Fibroblast of skin of back (primary cell): ENCODE results near the gene PHOSPHO2.

Source experiments
- DNase-seq: peaks from one replicate; pipeline ENCODE4 v3.0.0-alpha.2; 2013

The PHOSPHO2 gene

GRCh38 chr2:169716938-169717690 is 22.8 kb downstream of the PHOSPHO2 start:
- DNase-seq: no peak

GRCh38 chr2:169717691-169718063 is 23.4 kb downstream of the PHOSPHO2 start:
- no peak for DNase-seq

- DNase-seq: no peak
Measured at GRCh38 chr2:169718930-169719504, 24.7 kb downstream of the PHOSPHO2 start.

GRCh38 chr2:169721016-169721415 is 26.7 kb downstream of the PHOSPHO2 start:
- no peak for DNase-seq

- DNase-seq: no peak
Measured at GRCh38 chr2:169727065-169727464, 32.8 kb downstream of the PHOSPHO2 start.

GRCh38 chr2:169729274-169729605 is 35.0 kb downstream of the PHOSPHO2 start:
- no peak for DNase-seq

- DNase-seq: no peak
Measured at GRCh38 chr2:169732075-169732474, 37.8 kb downstream of the PHOSPHO2 start.

GRCh38 chr2:169732583-169733358 is 38.5 kb downstream of the PHOSPHO2 start:
- no peak for DNase-seq

GRCh38 chr2:169734169-169734847 is 40.0 kb downstream of the PHOSPHO2 start:
- DNase-seq: no peak

GRCh38 chr2:169735623-169736022 is 41.4 kb downstream of the PHOSPHO2 start:
- no peak for DNase-seq

GRCh38 chr2:169736902-169737301 is 42.6 kb downstream of the PHOSPHO2 start:
- DNase-seq: no peak

- DNase-seq: no peak
Measured at GRCh38 chr2:169738566-169739229, 44.4 kb downstream of the PHOSPHO2 start.

GRCh38 chr2:169739351-169739750 is 45.1 kb downstream of the PHOSPHO2 start:
- no peak for DNase-seq

- DNase-seq: no peak
Measured at GRCh38 chr2:169743549-169743948, 49.3 kb downstream of the PHOSPHO2 start.

- DNase-seq: no peak
Measured at GRCh38 chr2:169746240-169746639, 52.0 kb downstream of the PHOSPHO2 start.

GRCh38 chr2:169748319-169748718 is 54.0 kb downstream of the PHOSPHO2 start:
- DNase-seq: no peak
